CD4-positive, alpha-beta T cell treated with Interleukin-17A for 4 hours (primary cell): ENCODE data around the gene DPPA2.

Source experiments
- DNase-seq: peaks from one replicate; pipeline ENCODE4 v3.0.0-alpha.2; 2020; ENCODE audit warnings: mixed read lengths

The DPPA2 gene

DNA sequence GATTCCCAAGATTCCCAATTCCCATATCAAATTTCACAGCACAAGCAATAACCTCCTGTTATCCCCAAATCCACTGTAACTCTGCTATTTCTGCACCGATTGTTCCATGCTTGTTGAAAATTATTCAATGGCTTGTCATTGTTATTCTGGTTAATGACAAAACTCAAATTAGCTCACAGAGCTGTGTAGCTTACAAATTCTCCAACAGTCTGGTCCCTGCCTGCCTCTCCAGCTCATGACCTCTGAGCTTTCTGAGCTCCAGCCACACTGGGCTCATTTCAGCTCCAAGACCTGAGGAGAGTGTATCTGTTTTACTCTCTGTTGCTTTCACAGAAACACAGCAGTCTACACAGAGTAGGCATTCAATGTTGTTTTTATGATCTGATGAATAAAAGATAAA is 3.3 kb downstream of the DPPA2 start:
- no peak for DNase-seq

DNA sequence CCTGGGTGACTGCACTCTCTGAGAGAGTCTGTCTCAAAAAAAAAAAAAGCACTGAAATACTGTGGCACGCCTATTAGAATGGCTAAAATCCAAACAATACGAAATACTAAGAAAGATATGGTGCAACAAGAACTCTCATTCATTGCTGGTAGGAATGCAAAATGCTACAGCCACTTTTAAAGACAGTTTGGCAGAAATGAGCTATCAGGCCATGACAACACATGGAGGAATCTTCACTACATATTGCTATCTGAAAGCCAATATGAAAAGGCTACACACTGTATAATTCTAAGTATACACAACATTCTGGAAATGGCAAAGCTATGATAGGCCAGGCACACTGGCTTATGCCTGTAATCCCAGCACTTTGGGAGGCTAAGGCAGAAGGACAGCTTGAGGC is 18.8 kb downstream of the DPPA2 start:
- DNase-seq, result no peak

DNA sequence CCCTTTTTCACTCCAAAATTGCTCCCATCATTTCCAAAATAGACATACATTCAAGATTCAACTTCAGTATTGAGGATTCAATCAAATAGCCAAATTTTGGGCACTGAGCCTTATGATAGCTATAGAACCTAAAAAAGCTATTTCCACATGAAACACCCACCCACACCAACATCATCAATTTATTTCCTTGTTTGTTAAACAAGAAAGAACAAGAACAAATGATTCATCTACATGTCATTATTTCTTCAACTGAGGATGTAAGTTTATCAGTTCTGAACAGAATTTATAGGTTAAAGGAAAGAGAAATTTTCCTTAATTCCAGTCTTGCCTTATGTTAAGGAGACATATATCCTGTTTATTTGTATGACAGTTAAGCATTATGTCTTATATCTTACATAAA is 32.2 kb downstream of the DPPA2 start:
- no peak for DNase-seq

DNA sequence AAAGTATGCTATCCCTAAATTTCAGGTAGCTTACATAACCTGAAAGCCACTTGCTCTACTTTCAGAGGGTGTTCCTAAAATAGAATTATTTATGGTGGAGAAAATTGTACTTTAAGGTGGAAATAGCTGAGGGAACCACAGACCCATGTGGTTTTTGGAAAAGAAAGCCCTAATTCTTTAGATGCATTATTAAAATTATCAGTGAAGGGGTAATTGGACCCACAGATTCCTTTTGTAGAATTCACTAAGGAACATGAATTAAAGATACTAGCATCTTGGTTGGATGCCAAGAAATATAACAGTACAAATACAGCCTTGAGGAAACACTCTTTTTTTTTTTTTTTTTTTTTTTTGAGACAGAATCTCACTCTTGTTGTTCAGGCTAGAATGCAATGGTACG is 37.8 kb downstream of the DPPA2 start:
- no peak for DNase-seq

DNA sequence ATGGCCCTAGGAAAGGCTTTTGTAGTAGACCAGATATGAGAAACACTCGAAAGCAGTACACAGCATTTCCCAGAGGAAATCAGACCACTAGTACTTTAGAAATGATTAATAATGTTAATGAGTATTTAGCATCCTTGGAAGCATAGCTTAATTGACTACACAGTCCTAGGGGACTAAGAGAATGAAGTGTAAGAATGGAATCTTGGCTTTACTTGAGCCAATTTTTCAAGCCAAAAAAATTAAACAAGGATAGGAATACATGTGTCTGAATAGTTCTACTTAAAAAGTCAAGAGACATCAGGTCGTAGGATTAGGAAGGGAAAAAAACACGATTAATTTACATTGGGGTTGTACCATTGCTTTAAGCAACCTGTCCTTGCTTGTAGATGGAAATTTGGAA is 38.2 kb downstream of the DPPA2 start:
- no peak for DNase-seq

DNA sequence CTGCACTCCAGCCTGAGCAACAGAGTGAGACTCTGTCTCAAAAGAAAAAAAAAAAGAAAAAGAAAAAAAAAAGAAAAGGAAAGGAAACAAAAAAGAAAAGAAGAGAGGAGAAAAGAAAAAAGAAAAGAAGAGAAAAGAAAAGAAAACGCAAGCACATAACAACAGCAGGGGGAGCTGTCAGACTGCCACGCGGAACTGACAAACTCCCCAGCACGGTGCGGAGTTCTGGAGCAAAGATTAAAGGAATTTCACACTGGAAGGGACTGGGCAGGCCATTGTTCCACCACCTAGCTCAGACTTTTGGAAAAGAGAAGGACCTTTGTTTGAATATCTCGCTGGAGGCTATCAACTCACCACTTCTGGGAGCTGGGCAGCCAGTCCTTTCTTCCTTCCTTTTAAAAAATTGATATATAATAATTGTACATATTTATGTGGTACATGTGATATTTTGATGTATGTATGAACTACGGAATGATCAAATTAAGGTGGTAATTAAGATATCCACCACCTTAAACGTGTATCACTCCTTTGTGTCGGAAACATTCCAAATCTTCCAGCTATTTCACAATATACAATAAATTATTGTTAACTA is 40.5 kb downstream of the DPPA2 start:
- no peak for DNase-seq

DNA sequence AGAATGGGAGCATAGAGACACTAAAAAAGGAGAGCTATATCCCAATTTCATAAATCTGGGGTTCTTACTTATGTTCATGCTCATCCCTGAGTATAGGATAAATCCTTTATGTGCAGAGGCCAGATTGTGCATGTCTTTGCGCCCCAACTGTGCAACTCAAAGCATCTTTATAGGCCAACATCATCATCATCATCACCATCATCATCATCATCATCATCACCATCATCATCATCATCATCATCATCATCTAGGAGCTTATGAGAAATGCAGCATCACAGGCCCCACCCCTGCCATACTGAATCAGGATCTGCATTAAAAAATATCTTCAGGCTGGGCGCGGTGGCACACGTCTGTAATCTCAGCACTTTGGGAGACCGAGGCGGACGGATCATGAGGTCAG is 45.5 kb downstream of the DPPA2 start:
- no peak for DNase-seq

DNA sequence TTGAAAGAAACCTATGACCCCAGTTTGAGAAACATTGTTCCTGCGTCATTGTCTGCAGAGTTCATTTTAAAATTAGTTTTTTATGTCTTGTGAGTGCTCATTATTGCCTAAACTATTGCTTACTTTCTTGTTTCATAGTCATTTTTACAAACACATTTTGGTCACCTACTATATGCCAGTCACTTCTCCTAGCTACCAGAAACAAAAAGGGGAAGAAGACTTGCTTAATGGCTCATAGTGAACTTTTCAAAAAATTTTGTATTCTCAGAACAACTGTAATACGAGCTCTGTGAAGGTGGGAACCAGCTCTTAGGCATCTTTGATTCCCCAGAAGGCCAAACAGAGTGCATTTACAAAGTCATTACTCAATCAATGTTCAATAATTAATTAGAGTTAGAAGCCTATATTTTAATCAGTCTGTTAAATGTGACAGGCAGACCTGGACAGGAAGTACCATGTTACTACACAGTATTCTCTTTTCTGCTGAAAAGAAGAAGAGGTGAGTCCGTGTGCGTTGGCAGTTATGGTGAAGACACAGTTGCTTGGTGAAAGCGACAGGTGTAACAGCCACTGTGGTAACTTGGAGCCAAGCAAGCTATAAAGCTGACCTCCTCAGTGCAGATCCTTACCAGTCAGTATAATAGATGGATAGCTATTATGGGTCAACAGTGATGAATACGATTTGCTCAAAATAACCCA is 46.6 kb downstream of the DPPA2 start:
- no peak for DNase-seq

DNA sequence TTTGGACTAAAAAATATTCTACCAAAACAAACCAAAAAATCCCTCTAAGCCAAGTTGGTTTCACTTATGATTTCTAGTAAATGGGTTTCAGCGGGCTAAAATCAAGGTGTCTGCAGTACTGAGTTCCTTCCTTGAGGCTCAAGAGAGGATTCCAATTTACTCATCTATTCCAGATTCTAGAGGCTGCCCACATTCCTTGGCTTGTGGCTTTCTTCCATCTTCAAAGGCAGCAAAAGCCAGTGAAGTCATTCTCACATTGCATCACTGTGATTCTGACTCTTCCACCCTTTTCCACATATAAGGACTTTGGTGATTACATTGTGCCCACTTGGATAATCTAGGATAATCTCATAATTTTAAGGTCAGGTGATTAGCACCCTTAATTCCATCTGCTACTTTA is 48.1 kb downstream of the DPPA2 start:
- DNase-seq, result no peak

DNA sequence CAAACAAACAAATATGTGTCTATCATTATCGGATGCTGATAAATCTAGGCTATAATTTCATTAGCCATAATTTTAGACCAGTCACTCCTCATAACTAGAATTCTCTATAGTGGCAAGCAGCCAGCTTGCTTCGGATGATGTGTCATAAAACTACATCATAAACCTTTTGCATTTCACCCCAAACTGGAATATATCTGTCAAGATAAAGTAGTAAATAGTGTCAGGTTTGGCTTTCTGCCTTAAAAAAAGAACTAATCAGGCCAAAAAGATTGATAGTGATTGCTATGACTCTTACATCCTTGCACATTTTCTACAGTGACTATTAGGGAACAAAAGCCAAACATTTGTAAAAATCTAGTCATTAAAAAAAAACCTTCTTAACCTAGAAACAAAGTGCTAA is 51.0 kb downstream of the DPPA2 start:
- no peak for DNase-seq

DNA sequence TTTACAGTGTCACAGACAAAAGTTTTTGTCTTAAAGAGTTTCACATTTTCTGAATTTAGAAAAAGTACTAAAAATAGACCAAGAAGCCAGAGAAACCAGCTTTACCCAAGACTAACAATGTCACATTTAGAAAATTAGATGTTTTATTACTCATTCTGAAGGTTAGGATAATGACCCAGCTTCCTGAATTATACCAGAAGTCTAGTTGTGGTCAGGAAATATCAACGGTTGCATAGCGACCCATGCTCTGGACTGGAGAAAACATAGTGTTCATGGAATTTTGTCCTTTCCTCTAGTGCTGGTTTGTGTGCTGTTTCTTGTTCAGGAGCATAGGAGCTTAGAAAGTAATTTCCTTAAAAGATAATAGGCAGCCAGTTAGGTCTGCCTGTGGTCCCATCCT is 59.0 kb downstream of the DPPA2 start:
- no peak for DNase-seq

DNA sequence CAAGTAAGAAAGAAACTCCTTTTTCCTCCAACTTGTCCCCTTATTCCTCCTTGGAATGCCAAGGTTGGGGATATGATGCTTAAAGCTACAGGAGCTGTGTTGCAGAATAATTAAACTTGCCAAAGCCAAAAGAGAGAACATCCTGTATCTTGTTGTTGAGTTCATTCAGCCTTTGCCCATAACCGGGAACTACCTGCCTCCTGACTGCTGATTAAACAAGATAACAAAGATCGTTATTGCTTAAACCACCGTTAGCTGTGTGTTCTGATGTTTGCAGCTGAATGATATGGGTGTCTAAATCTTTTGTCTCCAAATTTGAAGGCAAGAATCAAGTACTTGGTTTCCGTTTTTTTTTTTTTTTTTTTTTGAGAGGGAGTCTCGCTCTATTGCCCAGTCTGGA is 61.5 kb downstream of the DPPA2 start:
- DNase-seq, result no peak

DNA sequence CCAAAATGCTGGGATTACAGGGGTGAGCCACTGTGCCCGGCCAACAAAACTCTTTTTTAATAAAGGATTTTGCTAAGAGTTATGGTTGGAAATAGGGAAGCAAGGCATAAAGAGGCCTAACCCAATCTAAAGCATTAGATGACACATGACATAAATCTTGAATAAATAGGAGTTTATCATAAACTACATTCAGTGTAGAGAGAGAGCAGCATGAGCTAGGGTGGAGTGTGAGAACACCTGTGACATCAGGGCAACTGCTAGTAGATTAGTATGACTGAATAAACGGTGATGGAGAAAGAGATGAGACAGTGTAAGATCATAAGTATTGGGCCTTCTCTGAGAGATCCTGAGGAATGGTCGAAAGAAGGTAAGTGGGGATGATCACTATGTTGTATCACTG is 63.7 kb downstream of the DPPA2 start:
- no peak for DNase-seq
